ENCODE data around the gene PARP6.

- TF ChIP-seq TAF1 (IDR thresholded peaks at IDR 0.05; ENCODE audit: borderline replicate concordance, low read depth, low read length) (no peak), POLR2A (IDR thresholded peaks at IDR 0.05; ENCODE audit: low read depth, low read length) (no peak), POLR2AphosphoS5 (IDR thresholded peaks at IDR 0.05; ENCODE audit: low read depth, low read length) (no peak)
These were observed 23.1 kb downstream of the PARP6 start for GRCh38 chr15:72249142-72249810.

Measured in GM12892 (cell line).